ENCODE data around the gene KIFAP3.
"Not testable (repeated sequence)": the region's sequence is repeated elsewhere in the genome, so short reads cannot be mapped to it uniquely, and the experiment has no call there.

DNA sequence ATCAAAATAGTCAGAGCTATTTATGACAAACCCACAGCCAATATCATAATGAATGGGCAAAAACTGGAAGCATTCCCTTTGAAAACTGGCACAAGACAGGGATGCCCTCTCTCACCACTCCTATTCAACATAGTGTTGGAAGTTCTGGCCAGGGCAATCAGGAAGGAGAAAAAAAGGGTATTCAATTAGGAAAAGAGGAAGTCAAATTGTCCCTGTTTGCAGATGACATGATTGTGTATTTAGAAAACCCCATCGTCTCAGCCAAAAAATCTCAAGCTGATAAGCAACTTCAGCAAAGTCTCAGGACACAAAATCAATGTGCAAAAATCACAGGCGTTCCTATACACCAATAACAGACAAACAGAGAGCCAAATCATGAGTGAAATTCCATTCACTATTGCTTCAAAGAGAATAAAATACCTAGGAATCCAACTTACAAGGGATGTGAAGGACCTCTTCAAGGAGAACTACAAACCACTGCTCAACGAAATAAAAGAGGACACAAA lies 14.4 kb downstream of the KIFAP3 start:
- not testable (repeated sequence) for TF ChIP-seq CTCF, POLR2A (IDR thresholded peaks at IDR 0.05)

Measured in esophagus squamous epithelium (tissue), 4 donors.